ENCODE results near the gene SLC17A4. TPM values are rescaled to one million over a fixed set of nuclear protein-coding genes. Genes with fewer than 3 reads are reported as not detected.

SLC17A4 gene
- total and polyA plus RNA-seq, 9 donors, result 0.05 to 0.12 TPM; not detected in 7

DNA sequence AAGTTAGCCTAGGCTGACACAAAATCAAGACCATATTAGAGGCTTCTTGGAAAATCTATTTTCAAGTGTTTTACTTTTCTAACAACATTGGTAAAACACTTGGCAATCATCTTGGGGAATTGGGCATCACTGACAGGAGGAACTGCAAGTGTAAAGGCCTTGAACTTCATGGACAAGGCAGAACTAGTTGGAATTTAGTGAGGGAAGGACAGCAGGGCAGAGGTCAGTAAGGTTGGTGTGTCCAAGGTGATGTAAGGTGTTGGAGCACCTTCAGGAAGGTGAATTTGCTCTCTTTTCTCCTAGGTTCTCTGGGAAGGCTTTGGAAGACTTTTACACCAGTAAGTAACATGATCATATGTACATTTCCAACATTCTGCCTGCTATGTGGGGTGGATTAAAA, 1.5 kb upstream of the SLC17A4 start:
- Histone ChIP-seq H3K27ac (no peak overlapping the region), H3K27me3 (no peaks in the 10 kb centered on the region), H3K4me3 (no peak overlapping the region), H3K9me3 (no peaks in the 10 kb centered on the region), H3K4me1 (ENCODE audit: insufficient read depth) (no peaks in the 10 kb centered on the region), H3K36me3 (no peaks in the 10 kb centered on the region)
- DNase-seq, result no peak
- intact Hi-C loops (cut with DNase I), result no loop called here
- TF ChIP-seq POLR2A (IDR thresholded peaks at IDR 0.05) (no peak), EP300 (IDR thresholded peaks at IDR 0.05) (no peak)
- TF ChIP-seq, protein P1, sequence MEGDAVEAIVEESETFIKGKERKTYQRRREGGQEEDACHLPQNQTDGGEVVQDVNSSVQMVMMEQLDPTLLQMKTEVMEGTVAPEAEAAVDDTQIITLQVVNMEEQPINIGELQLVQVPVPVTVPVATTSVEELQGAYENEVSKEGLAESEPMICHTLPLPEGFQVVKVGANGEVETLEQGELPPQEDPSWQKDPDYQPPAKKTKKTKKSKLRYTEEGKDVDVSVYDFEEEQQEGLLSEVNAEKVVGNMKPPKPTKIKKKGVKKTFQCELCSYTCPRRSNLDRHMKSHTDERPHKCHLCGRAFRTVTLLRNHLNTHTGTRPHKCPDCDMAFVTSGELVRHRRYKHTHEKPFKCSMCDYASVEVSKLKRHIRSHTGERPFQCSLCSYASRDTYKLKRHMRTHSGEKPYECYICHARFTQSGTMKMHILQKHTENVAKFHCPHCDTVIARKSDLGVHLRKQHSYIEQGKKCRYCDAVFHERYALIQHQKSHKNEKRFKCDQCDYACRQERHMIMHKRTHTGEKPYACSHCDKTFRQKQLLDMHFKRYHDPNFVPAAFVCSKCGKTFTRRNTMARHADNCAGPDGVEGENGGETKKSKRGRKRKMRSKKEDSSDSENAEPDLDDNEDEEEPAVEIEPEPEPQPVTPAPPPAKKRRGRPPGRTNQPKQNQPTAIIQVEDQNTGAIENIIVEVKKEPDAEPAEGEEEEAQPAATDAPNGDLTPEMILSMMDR (IDR thresholded peaks at IDR 0.05), result no peak

DNA sequence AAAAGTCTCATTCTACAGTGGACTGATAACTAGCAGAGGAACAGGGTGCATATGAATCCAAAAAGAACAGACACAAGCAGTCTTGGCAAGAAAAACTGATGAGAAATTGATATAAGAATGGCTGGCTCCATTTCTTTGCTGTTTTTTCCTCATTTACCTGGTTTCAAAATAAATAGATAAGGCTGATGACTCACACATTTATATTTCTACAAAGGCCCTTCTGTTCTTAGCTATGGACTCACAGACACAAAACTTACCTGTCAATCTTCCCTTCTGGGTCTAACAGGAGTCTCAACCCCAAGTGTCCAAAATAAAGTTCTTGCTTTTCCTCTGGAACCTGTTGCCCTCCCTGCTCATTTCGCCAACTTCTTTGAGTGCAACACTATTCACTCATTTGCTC, 941 bp downstream of the SLC17A4 start:
- Histone ChIP-seq H3K9me3 (no peaks in the 10 kb centered on the region), H3K36me3 (no peaks in the 10 kb centered on the region), H3K27ac (no peak overlapping the region), H3K4me1 (ENCODE audit: insufficient read depth) (no peaks in the 10 kb centered on the region), H3K4me3 (no peak overlapping the region), H3K27me3 (no peaks in the 10 kb centered on the region)
- 90 to 97% (median 95%) methylated on average over 1 of the region's 1 CpG for whole genome bisulfite sequencing, 3 donors
- DNase-seq, result no peak
- TF ChIP-seq EP300 (IDR thresholded peaks at IDR 0.05) (no peak), POLR2A (IDR thresholded peaks at IDR 0.05) (no peak)
- TF ChIP-seq, protein P1 (IDR thresholded peaks at IDR 0.05), result no peak
- intact Hi-C loops (cut with DNase I), result no loop called here

DNA sequence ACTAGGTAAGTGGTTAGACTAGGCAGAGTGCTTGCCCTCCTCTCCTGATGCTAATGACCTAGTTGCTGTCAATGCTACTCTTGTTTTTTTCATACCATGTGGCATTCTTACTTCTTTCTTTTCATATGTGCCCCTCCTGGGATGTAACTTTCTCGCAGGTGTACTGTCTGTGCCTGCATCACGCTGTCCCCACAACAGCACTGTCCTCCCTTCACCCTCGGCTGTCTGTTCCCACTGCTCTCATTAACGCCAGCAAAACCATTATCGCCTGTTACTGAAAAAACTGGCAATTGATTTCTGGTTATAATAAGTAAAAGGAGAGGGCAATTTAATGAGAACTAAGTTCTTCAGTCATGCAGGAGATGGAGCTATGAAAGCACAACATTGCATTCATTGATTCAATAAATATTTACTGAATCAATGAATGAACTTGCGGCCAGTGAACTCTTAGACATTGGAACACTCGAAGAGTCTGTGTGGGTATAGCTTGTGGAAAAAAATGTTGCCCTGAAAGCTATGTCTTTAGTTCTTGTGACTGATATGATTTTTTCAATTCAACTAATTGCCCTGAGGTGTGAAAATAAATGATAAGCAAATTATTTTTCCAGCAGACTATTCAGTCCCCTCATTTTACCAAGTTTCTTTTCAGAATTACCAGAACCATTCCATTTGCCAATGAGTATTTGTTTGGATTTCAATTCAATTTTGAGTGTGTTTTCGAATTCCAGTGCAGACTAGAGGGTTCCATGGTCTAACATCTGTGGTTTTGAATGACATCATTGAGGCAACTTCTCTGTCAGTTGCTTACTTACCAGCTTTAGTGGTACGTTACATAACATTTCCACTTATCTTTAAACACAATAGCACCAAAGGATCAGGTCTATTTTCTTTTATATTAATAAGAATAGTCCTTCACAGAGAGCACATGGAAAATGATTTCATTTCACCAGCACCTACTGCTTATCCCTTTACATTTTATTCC, 2.1 kb downstream of the SLC17A4 start:
- Histone ChIP-seq H3K36me3 (no peaks in the 10 kb centered on the region), H3K9me3 (no peaks in the 10 kb centered on the region), H3K27me3 (no peaks in the 10 kb centered on the region), H3K4me3 (no peak overlapping the region), H3K27ac (no peak overlapping the region), H3K4me1 (ENCODE audit: insufficient read depth) (no peaks in the 10 kb centered on the region)
- DNase-seq, result no peak
- intact Hi-C loops (cut with DNase I), result no loop called here
- 90 to 91% (median 90%) methylated on average over 9 of the region's 9 CpGs for WGBS, 3 donors
- TF ChIP-seq, protein P1 (IDR thresholded peaks at IDR 0.05), result no peak
- TF ChIP-seq EP300 (IDR thresholded peaks at IDR 0.05), result no peak
- no peak for TF ChIP-seq POLR2A (IDR thresholded peaks at IDR 0.05)

DNA sequence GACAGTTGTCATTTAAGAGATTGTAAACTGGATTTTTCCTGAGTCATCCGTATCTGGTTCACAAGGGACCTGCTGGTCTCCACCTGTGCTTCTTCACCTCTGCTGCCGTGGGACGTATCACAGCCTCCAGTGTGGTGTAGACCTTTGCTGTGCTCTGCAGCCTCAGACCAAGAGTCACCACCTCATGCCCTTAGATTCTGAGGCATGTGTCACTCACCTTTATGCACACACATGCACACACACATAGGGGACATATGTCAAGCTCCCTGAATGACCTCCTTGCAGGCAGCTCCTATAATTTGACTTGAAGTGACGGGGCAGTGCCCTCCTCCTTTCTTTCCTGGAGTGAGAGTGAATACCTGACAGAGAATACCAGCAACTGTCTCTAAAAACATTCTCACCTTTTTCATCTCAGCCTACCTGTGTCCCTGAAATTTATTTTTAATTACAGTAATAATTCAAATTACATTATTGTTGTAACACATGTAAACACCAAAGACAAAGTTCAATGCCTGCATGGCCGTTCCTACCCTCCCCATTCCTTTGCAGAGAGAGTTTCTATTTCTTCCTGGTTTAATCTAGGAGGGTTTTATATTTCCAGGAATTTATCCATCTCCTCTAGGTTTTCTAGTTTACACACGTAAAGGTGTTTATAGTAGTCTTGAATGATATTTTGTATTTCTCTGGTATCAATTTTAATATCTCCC, 3.5 kb downstream of the SLC17A4 start:
- H3K27ac ChIP-seq, result no peak overlapping the region
- no peak overlapping the region for H3K4me3 ChIP-seq
- 75 to 82% (median 79%) methylated on average over 6 of the region's 6 CpGs for WGBS, 3 donors
- intact Hi-C loops (cut with DNase I), result no loop called here
- no peaks in the 10 kb centered on the region for H3K4me1 ChIP-seq (ENCODE audit: insufficient read depth)
- H3K36me3 ChIP-seq, result no peaks in the 10 kb centered on the region
- TF ChIP-seq, protein P1 (IDR thresholded peaks at IDR 0.05), result no peak
- TF ChIP-seq POLR2A (IDR thresholded peaks at IDR 0.05), result no peak
- no peak for TF ChIP-seq EP300 (IDR thresholded peaks at IDR 0.05)
- DNase-seq, result no peak
- no peaks in the 10 kb centered on the region for H3K27me3 ChIP-seq
- H3K9me3 ChIP-seq, result no peaks in the 10 kb centered on the region

Data from ovary (tissue), 9 donors.